PC-3 (cell line): ENCODE measurements around the gene HBM. TPM values are rescaled to one million over a fixed set of nuclear protein-coding genes. Genes with fewer than 3 reads are reported as not detected.

ENCODE experiments used
- ATAC-seq: fragments of 200-7000 bp; cut with Tn5 transposase; 2 replicates; pipeline ENCODE4 v1.9.1; 2020; ENCODE audit warnings: mild to moderate bottlenecking, moderate library complexity
- BruUV-seq: library from RNA; stranded (reverse); fragments of 400-500 nt; replicated peaks from 2 replicates; lab custom pipeline; 2021; lab: Mats Ljungman, UMichigan
- CTCF ChIA-PET: fragments of 300-600 bp; sonication (Branson Sonifier 250); formaldehyde crosslinking; loops from one replicate; lab custom pipeline; 2022; ENCODE audit warnings: antibody characterized with exemption; lab: Charles Lee
- POLR2A ChIA-PET: fragments of 300-600 bp; sonication (Branson Sonifier 250); formaldehyde crosslinking; loops from one replicate; lab custom pipeline; 2022; ENCODE audit warnings: antibody characterized with exemption; ENCODE audit not compliant: unreplicated experiment; lab: Charles Lee
- DNase-seq: peaks from one replicate; pipeline ENCODE4 v3.0.0-alpha.2; 2015
- H2AFZ ChIP-seq: fragments of 300-600 bp; sonication (generic); 2 replicates; pipeline ENCODE4 v1.6.0; 2016; ENCODE audit warnings: antibody characterized with exemption, low read length
- H3F3A ChIP-seq: fragments of 300-600 bp; sonication (generic); one replicate; pipeline ENCODE4 v1.6.0; 2017; ENCODE audit warnings: antibody characterized with exemption, low read length, control low read depth, mild to moderate bottlenecking; ENCODE audit not compliant: unreplicated experiment
- H3K27ac ChIP-seq: fragments of 300-600 bp; sonication (generic); 2 replicates; pipeline ENCODE4 v1.5.1; 2016; ENCODE audit warnings: mild to moderate bottlenecking, low read length
- H3K27me3 ChIP-seq: fragments of 300-600 bp; sonication (generic); 2 replicates; pipeline ENCODE4 v1.6.1; 2016; ENCODE audit warnings: low read length, mixed read lengths
- H3K36me3 ChIP-seq: fragments of 300-600 bp; sonication (generic); 2 replicates; pipeline ENCODE4 v1.6.1; 2016; ENCODE audit warnings: low read depth, mixed run types, low read length, mixed read lengths
- H3K4me1 ChIP-seq: fragments of 300-600 bp; sonication (generic); 2 replicates; pipeline ENCODE4 v1.5.1; 2016; ENCODE audit warnings: low read length; ENCODE audit not compliant: insufficient read depth
- H3K4me2 ChIP-seq: fragments of 300-600 bp; sonication (generic); 2 replicates; pipeline ENCODE4 v1.6.0; 2016; ENCODE audit warnings: low read length
- H3K4me3 ChIP-seq: fragments of 300-600 bp; sonication (generic); 2 replicates; pipeline ENCODE4 v1.5.1; 2016; ENCODE audit warnings: mild to moderate bottlenecking, low read length, mixed read lengths
- H3K79me2 ChIP-seq: fragments of 300-600 bp; sonication (generic); 2 replicates; pipeline ENCODE4 v1.6.1; 2017; ENCODE audit warnings: low read length, mixed read lengths
- H3K9ac ChIP-seq: fragments of 300-600 bp; sonication (generic); 2 replicates; pipeline ENCODE4 v1.6.0; 2016; ENCODE audit warnings: mild to moderate bottlenecking, low read length
- H3K9me2 ChIP-seq: fragments of 300-600 bp; sonication (generic); replicated peaks from 2 replicates; pipeline ENCODE4 v1.6.1; 2016; ENCODE audit warnings: mixed run types, low read length, mixed read lengths
- H3K9me3 ChIP-seq: fragments of 300-600 bp; sonication (generic); 2 replicates; pipeline ENCODE4 v1.6.1; 2016; ENCODE audit warnings: low read length, mixed read lengths
- H4K20me1 ChIP-seq: fragments of 300-600 bp; sonication (generic); 2 replicates; pipeline ENCODE4 v1.6.1; 2016; ENCODE audit warnings: low read length, mixed read lengths
- CTCF ChIP-seq: fragments of 300-600 bp; sonication (generic); conservative IDR thresholded peaks from 2 replicates; pipeline ENCODE4 v1.5.1; 2017; ENCODE audit warnings: antibody characterized with exemption, low read depth, mild to moderate bottlenecking, low read length
- EZH2 ChIP-seq: fragments of 300-600 bp; sonication (generic); IDR thresholded peaks from one replicate; pipeline ENCODE4 v1.6.1; 2017; ENCODE audit warnings: antibody characterized with exemption, mild to moderate bottlenecking, low read length; ENCODE audit not compliant: unreplicated experiment
- EZH2phosphoT487 ChIP-seq: fragments of 300-600 bp; sonication (generic); IDR thresholded peaks from 2 replicates; pipeline ENCODE4 v1.6.1; 2018; ENCODE audit warnings: mild to moderate bottlenecking, antibody characterized with exemption, low read length, borderline replicate concordance
- intact Hi-C: fragments of 100-400 bp; cut with micrococcal nuclease; formaldehyde crosslinking; loops from 2 replicates; pipeline ENCODE4 v1.9.0; 2023
- total RNA-seq: library from RNA; depleted of rRNA; stranded (reverse); fragments of >200 nt; gene quantifications from 2 replicates; pipeline ENCODE4 v1.2.3, GENCODE V29; 2014

The HBM gene
- total RNA-seq, 1 experiment from 2014 or later: not detected

DNA sequence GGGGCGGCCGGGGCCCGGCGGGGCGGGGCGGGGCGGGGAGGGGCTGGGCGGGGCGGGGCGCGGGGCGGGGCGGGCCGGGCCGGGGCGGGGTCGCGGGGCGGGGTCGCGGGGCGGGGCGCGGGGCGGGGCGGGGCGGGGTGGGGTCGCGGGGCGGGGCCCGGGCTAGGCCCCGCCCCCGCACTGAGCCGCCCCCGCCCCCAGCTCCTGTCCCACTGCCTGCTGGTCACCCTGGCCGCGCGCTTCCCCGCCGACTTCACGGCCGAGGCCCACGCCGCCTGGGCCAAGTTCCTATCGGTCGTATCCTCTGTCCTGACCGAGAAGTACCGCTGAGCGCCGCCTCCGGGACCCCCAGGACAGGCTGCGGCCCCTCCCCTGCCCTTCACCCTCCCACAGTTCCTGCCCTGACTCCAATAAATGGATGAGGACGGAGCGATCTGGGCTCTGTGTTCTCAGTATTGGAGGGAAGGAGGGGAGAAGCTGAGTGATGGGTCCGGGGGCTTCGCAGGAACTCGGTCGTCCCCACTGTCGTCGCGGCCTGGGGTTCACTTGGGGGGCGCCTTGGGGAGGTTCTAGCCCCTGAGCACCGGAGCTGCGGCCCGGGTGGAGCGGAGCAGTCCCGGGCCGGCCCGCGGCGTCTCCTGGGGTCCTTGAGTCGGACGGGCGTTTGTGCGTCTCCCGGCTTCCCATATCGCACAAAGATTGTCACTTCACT is 795 bp upstream of the HBM start:
- Histone ChIP-seq H3K9me2 (no peaks in the 10 kb centered on the region), H3K9me3 (no peaks in the 10 kb centered on the region), H3K27me3 (peaks cover 20% of the 10 kb centered on the region), H3F3A (no peaks in the 10 kb centered on the region), H3K27ac (no peak overlapping the region), H2AFZ (no peak overlapping the region), H4K20me1 (no peaks in the 10 kb centered on the region), H3K4me3 (no peak overlapping the region), H3K79me2 (no peaks in the 10 kb centered on the region), H3K4me2 (no peak overlapping the region), H3K36me3 (no peaks in the 10 kb centered on the region), H3K4me1 (no peaks in the 10 kb centered on the region), H3K9ac (no peak overlapping the region)
- no peak for ATAC-seq
- DNase-seq: no peak
- BruUV-seq: no TSS peak
- TF ChIP-seq EZH2phosphoT487 (no peak), CTCF (no peak), EZH2 (no peak)
- ChIA-PET POLR2A (no interaction called here), CTCF (no interaction called here)
- intact Hi-C loops: no loop called here

DNA sequence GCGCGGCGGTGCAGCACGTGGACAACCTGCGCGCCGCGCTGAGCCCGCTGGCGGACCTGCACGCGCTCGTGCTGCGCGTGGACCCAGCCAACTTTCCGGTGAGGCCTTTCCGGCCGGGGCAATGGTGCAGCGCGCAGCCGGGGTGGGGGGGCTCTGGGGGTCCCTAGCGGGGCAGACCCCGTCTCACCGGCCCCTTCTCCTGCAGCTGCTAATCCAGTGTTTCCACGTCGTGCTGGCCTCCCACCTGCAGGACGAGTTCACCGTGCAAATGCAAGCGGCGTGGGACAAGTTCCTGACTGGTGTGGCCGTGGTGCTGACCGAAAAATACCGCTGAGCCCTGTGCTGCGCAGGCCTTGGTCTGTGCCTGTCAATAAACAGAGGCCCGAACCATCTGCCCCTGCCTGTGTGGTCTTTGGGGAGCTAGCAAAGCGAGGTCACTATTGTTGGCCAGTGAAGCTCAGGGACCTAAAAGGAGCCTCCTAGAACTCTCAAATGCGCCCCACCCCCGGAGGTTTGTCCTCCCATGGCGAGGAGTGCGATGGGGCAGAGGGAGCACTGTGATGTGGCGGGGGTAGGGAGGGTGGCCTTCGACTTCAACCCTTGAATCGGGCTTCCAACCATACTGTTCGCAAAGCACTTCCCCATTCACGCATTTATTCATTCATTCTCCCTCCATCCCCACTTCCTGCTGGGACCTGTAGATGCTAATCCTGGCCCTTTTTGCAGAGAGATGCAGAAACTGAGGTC is 770 bp downstream of the HBM start:
- H3F3A ChIP-seq: no peaks in the 10 kb centered on the region
- no peaks in the 10 kb centered on the region for H4K20me1 ChIP-seq
- H3K9me2 ChIP-seq: no peaks in the 10 kb centered on the region
- DNase-seq (no peak), ATAC-seq (no peak)
- H3K36me3 ChIP-seq: no peaks in the 10 kb centered on the region
- TF ChIP-seq EZH2: no peak
- no peak for TF ChIP-seq EZH2phosphoT487
- TF ChIP-seq CTCF: no peak
- no peaks in the 10 kb centered on the region for H3K4me1 ChIP-seq
- no peak overlapping the region for H3K4me2 ChIP-seq
- peaks cover 20% of the 10 kb centered on the region for H3K27me3 ChIP-seq
- H3K4me3 ChIP-seq: no peak overlapping the region
- H3K9me3 ChIP-seq: no peaks in the 10 kb centered on the region
- H2AFZ ChIP-seq: no peak overlapping the region
- H3K27ac ChIP-seq: no peak overlapping the region
- ChIA-PET CTCF (no interaction called here), POLR2A (no interaction called here)
- intact Hi-C loops: no loop called here
- H3K9ac ChIP-seq: no peak overlapping the region
- no TSS peak for BruUV-seq
- no peaks in the 10 kb centered on the region for H3K79me2 ChIP-seq
